Measurements from ENCODE around the gene MYOG.

The MYOG gene

GRCh38 chr1:203103829-203104495, 18.1 kb upstream of the MYOG start:
- Mint-ChIP-seq H3K4me1 (ENCODE audit: low read depth in 2 of 2) (no peaks in the 10 kb centered on the region), H3K36me3 (ENCODE audit: insufficient read depth) (peaks cover 4% of the 10 kb centered on the region), H3K27ac (no peak overlapping the region), H3K4me3 (no peak overlapping the region), H3K9me3 (no peaks in the 10 kb centered on the region), H3K27me3 (peaks cover 67 to 81% of the 10 kb centered on the region in 2 donors)
- ATAC-seq (replicated peaks), result no peak
- DNase-seq, result no peak

GRCh38 chr1:203103216-203103615, 17.4 kb upstream of the MYOG start:
- Mint-ChIP-seq H3K4me3 (no peak overlapping the region), H3K27ac (no peak overlapping the region), H3K4me1 (ENCODE audit: low read depth in 2 of 2) (no peaks in the 10 kb centered on the region), H3K27me3 (peaks cover 62 to 76% of the 10 kb centered on the region in 2 donors), H3K9me3 (no peaks in the 10 kb centered on the region), H3K36me3 (ENCODE audit: insufficient read depth) (peaks cover 4% of the 10 kb centered on the region)
- ATAC-seq (replicated peaks) (no peak), DNase-seq (no peak)

GRCh38 chr1:203101813-203102634, 16.2 kb upstream of the MYOG start:
- DNase-seq (no peak), ATAC-seq (replicated peaks) (no peak)
- Mint-ChIP-seq H3K4me1 (ENCODE audit: low read depth in 2 of 2) (no peaks in the 10 kb centered on the region), H3K9me3 (peaks cover 1 to 4% of the 10 kb centered on the region in 2 donors), H3K4me3 (no peak overlapping the region), H3K27ac (no peak overlapping the region), H3K27me3 (peaks cover 60 to 76% of the 10 kb centered on the region in 2 donors), H3K36me3 (ENCODE audit: insufficient read depth) (peaks cover 4% of the 10 kb centered on the region)

- Mint-ChIP-seq H3K36me3 (ENCODE audit: insufficient read depth) (peaks cover 4% of the 10 kb centered on the region), H3K27ac (no peak overlapping the region), H3K4me1 (ENCODE audit: low read depth in 2 of 2) (no peaks in the 10 kb centered on the region), H3K9me3 (peaks cover 3 to 11% of the 10 kb centered on the region in 2 donors), H3K4me3 (no peak overlapping the region), H3K27me3 (peaks cover 57 to 70% of the 10 kb centered on the region in 2 donors)
- ATAC-seq (replicated peaks) (no peak), DNase-seq (no peak)
Observed at GRCh38 chr1:203100516-203100869, 14.7 kb upstream of the MYOG start.

- H3K36me3 Mint-ChIP-seq (ENCODE audit: insufficient read depth), result peaks cover 4% of the 10 kb centered on the region
- ATAC-seq (replicated peaks), result no peak
Observed at GRCh38 chr1:203099805-203100515, 14.1 kb upstream of the MYOG start.

GRCh38 chr1:203098914-203099520, 13.2 kb upstream of the MYOG start:
- no peak for ATAC-seq (replicated peaks)
- H3K4me3 Mint-ChIP-seq, result no peak overlapping the region
- DNase-seq, result no peak
- peaks cover 4% of the 10 kb centered on the region for H3K36me3 Mint-ChIP-seq (ENCODE audit: insufficient read depth)
- peaks cover 6 to 26% of the 10 kb centered on the region in 2 donors for H3K9me3 Mint-ChIP-seq
- no peak overlapping the region for H3K27ac Mint-ChIP-seq
- peaks cover 57 to 64% of the 10 kb centered on the region in 2 donors for H3K27me3 Mint-ChIP-seq
- H3K4me1 Mint-ChIP-seq (ENCODE audit: low read depth in 2 of 2), result no peaks in the 10 kb centered on the region

More at GRCh38 chr1:203099805-203100515, 14.1 kb upstream of the MYOG start:
- Mint-ChIP-seq H3K4me3 (no peak overlapping the region), H3K27me3 (peaks cover 57 to 65% of the 10 kb centered on the region in 2 donors), H3K9me3 (peaks cover 3 to 17% of the 10 kb centered on the region in 2 donors), H3K4me1 (ENCODE audit: low read depth in 2 of 2) (no peaks in the 10 kb centered on the region), H3K27ac (no peak overlapping the region)
- no peak for DNase-seq

- Mint-ChIP-seq H3K9me3 (peaks cover 6 to 26% of the 10 kb centered on the region in 2 donors), H3K4me3 (no peak overlapping the region), H3K27ac (no peak overlapping the region), H3K27me3 (peaks cover 54 to 61% of the 10 kb centered on the region in 2 donors), H3K4me1 (ENCODE audit: low read depth in 2 of 2) (no peaks in the 10 kb centered on the region), H3K36me3 (ENCODE audit: insufficient read depth) (peaks cover 4% of the 10 kb centered on the region)
- no peak for DNase-seq
- no peak for ATAC-seq (replicated peaks)
Observed at GRCh38 chr1:203098445-203098844, 12.6 kb upstream of the MYOG start.

- Mint-ChIP-seq H3K27me3 (peaks cover 51 to 58% of the 10 kb centered on the region in 2 donors), H3K9me3 (peaks cover 6 to 26% of the 10 kb centered on the region in 2 donors), H3K4me3 (no peak overlapping the region), H3K4me1 (ENCODE audit: low read depth in 2 of 2) (no peaks in the 10 kb centered on the region), H3K27ac (no peak overlapping the region), H3K36me3 (ENCODE audit: insufficient read depth) (no peaks in the 10 kb centered on the region)
- DNase-seq, result no peak
- ATAC-seq (replicated peaks), result no peak
Observed at GRCh38 chr1:203097001-203097400, 11.2 kb upstream of the MYOG start.

GRCh38 chr1:203096566-203096965, 10.8 kb upstream of the MYOG start:
- ATAC-seq (replicated peaks), result no peak
- H3K4me3 Mint-ChIP-seq, result no peak overlapping the region
- peaks cover 56 to 58% of the 10 kb centered on the region in 2 donors for H3K27me3 Mint-ChIP-seq
- DNase-seq, result no peak
- no peak overlapping the region for H3K27ac Mint-ChIP-seq
- peaks cover 6 to 26% of the 10 kb centered on the region in 2 donors for H3K9me3 Mint-ChIP-seq
- no peaks in the 10 kb centered on the region for H3K36me3 Mint-ChIP-seq (ENCODE audit: insufficient read depth)
- H3K4me1 Mint-ChIP-seq (ENCODE audit: low read depth in 2 of 2), result no peaks in the 10 kb centered on the region

GRCh38 chr1:203095061-203095690, 9.4 kb upstream of the MYOG start:
- H3K27me3 Mint-ChIP-seq, result peaks cover 58 to 59% of the 10 kb centered on the region in 2 donors
- no peaks in the 10 kb centered on the region for H3K4me1 Mint-ChIP-seq (ENCODE audit: low read depth in 2 of 2)
- no peaks in the 10 kb centered on the region for H3K36me3 Mint-ChIP-seq (ENCODE audit: insufficient read depth)
- ATAC-seq (replicated peaks) (no peak), DNase-seq (no peak)
- H3K4me3 Mint-ChIP-seq, result no peak overlapping the region
- H3K27ac Mint-ChIP-seq, result no peak overlapping the region
- H3K9me3 Mint-ChIP-seq, result peaks cover 6 to 26% of the 10 kb centered on the region in 2 donors

GRCh38 chr1:203093754-203094410, 8.1 kb upstream of the MYOG start:
- peaks cover 51 to 56% of the 10 kb centered on the region in 2 donors for H3K27me3 Mint-ChIP-seq
- no peak for ATAC-seq (replicated peaks)
- H3K4me1 Mint-ChIP-seq (ENCODE audit: low read depth in 2 of 2), result no peaks in the 10 kb centered on the region
- H3K9me3 Mint-ChIP-seq, result peaks cover 6 to 26% of the 10 kb centered on the region in 2 donors
- no peak overlapping the region for H3K4me3 Mint-ChIP-seq
- no peaks in the 10 kb centered on the region for H3K36me3 Mint-ChIP-seq (ENCODE audit: insufficient read depth)
- H3K27ac Mint-ChIP-seq, result no peak overlapping the region
- no peak for DNase-seq

- ATAC-seq (replicated peaks) (no peak), DNase-seq (no peak)
- H3K27me3 Mint-ChIP-seq, result peaks cover 53 to 60% of the 10 kb centered on the region in 2 donors
- no peak overlapping the region for H3K27ac Mint-ChIP-seq
- H3K36me3 Mint-ChIP-seq (ENCODE audit: insufficient read depth), result no peaks in the 10 kb centered on the region
- H3K4me1 Mint-ChIP-seq (ENCODE audit: low read depth in 2 of 2), result no peaks in the 10 kb centered on the region
- H3K4me3 Mint-ChIP-seq, result no peak overlapping the region
- H3K9me3 Mint-ChIP-seq, result peaks cover 3 to 20% of the 10 kb centered on the region in 2 donors
Observed at GRCh38 chr1:203091761-203092330, 6.0 kb upstream of the MYOG start.
